IMR-90 (cell line): ENCODE measurements around the gene BRCA1.

Source experiments
- CEBPB ChIP-seq: IDR thresholded peaks from 2 replicates; pipeline ENCODE4 v1.6.1; 2012; ENCODE audit warnings: low read depth, low read length, improper control_type of control experiment
- CTCF ChIP-seq: conservative IDR thresholded peaks from 2 replicates; pipeline ENCODE4 v1.5.1; 2012; ENCODE audit warnings: mild to moderate bottlenecking, low read depth, low read length, improper control_type of control experiment
- ELK1 ChIP-seq: fragments of 150-350 bp; IDR thresholded peaks from 2 replicates; pipeline ENCODE4 v1.6.1; 2016; ENCODE audit warnings: low read depth, mild to moderate bottlenecking, low read length, moderate library complexity, borderline replicate concordance
- FOS ChIP-seq: fragments of 150-350 bp; IDR thresholded peaks from 2 replicates; pipeline ENCODE4 v1.6.1; 2016; ENCODE audit warnings: low read depth, low read length
- MXI1 ChIP-seq: IDR thresholded peaks from 2 replicates; pipeline ENCODE4 v1.6.1; 2012; ENCODE audit warnings: low read depth, mild to moderate bottlenecking, low read length, moderate library complexity, borderline replicate concordance
- POLR2A ChIP-seq: IDR thresholded peaks from 2 replicates; pipeline ENCODE4 v1.6.1; 2012; ENCODE audit warnings: mild to moderate bottlenecking, low read depth, low read length
- RAD21 ChIP-seq: IDR thresholded peaks from 2 replicates; pipeline ENCODE4 v1.6.1; 2012; ENCODE audit warnings: low read length, improper control_type of control experiment
- RFX5 ChIP-seq: IDR thresholded peaks from 2 replicates; pipeline ENCODE4 v1.8.0; 2012; ENCODE audit warnings: low read depth, mild to moderate bottlenecking, low read length, moderate library complexity
- SMC3 ChIP-seq: fragments of 150-350 bp; IDR thresholded peaks from 2 replicates; pipeline ENCODE4 v1.6.1; 2016; ENCODE audit warnings: low read depth, mild to moderate bottlenecking, antibody characterized with exemption, low read length, moderate library complexity
- USF2 ChIP-seq: fragments of 150-350 bp; IDR thresholded peaks from 2 replicates; pipeline ENCODE4 v1.6.1; 2017; ENCODE audit warnings: mild to moderate bottlenecking, antibody characterized with exemption, low read length, low read depth

GRCh38 chr17:43016216-43016615, 108.9 kb downstream of the BRCA1 start:
- TF ChIP-seq CTCF (no peak), POLR2A (no peak), SMC3 (no peak), USF2 (no peak), CEBPB (no peak), RFX5 (no peak), FOS (no peak), RAD21 (no peak), ELK1 (no peak), MXI1 (no peak)
